ENCODE data around the gene KLHL26. TPM values are rescaled to one million over a fixed set of nuclear protein-coding genes. Genes with fewer than 3 reads are reported as not detected.

Gene KLHL26
- total RNA-seq: 10 to 100 TPM in 2 of 5 donors, 1 to 10 TPM in 3; 1.2 to 45.1 (median 7.0) TPM
- 1 to 10 TPM; 3.2 to 4.4 (median 3.7) TPM for polyA plus RNA-seq
- long read RNA-seq, donor 1: 0 reads
- long read RNA-seq, donor 2, full-length matches to known transcripts: 5 of 5 reads
- long read RNA-seq, donor 2, partial matches to known transcripts: 0 of 5 reads
- long read RNA-seq, donor 2, other reads (novel, unspliced or antisense): 0 of 5 reads
- long read RNA-seq, donor 3: 0 reads
- long read RNA-seq, donor 4: 0 reads
- long read RNA-seq, donor 5, full-length matches to known transcripts: 1 of 1 reads
- long read RNA-seq, donor 5, partial matches to known transcripts: 0 of 1 reads
- long read RNA-seq, donor 5, other reads (novel, unspliced or antisense): 0 of 1 reads
- long read RNA-seq, donor 6, full-length matches to known transcripts: 1 of 1 reads
- long read RNA-seq, donor 6, partial matches to known transcripts: 0 of 1 reads
- long read RNA-seq, donor 6, other reads (novel, unspliced or antisense): 0 of 1 reads
- long read RNA-seq, donor 7: 0 reads
- long read RNA-seq, donor 8, full-length matches to known transcripts: 5 of 5 reads
- long read RNA-seq, donor 8, partial matches to known transcripts: 0 of 5 reads
- long read RNA-seq, donor 8, other reads (novel, unspliced or antisense): 0 of 5 reads
- long read RNA-seq, donor 9: 0 reads
- long read RNA-seq, donor 10: 0 reads

- Histone ChIP-seq H3K4me1 (peaks cover 24 to 50% (median 40%) of the 10 kb centered on the region in 4 donors), H3K4me3 (peak within 1 kb of the TSS; percentile 82 to 92 (median 88)), H3K27ac (peak within 1 kb of the TSS; percentile 86 to 94 (median 92)), H3K27me3 (no peaks in the 10 kb centered on the region), H3K36me3 (peaks cover 0 to 3% (median 0%) of the 10 kb centered on the region in 4 donors), H3K9me3 (no peaks in the 10 kb centered on the region)
- TF ChIP-seq EP300 (IDR thresholded peaks at IDR 0.05): no peak
- TF ChIP-seq CTCF (IDR thresholded peaks at IDR 0.05): no peak
- TF ChIP-seq POLR2AphosphoS5 (IDR thresholded peaks at IDR 0.05): peak; percentile 69 to 82 (median 73)
- peak in 1 of 4 donors; percentile 30 for TF ChIP-seq POLR2A (IDR thresholded peaks at IDR 0.05)
- DNase-seq: no peak
- intact Hi-C loops (cut with DNase I; ENCODE audit: low total_unique reads): no loop called here
- 3 to 19% (median 3%) methylated on average over 7 to 47 of the region's 47 CpGs for WGBS, 5 donors
Observed at GRCh38 chr19:18636969-18637629, at the start of gene KLHL26. TSS of gene KLHL26 (plus strand) at chr19:18637028. CDS start at chr19:18637055, 27 bp downstream.

- peaks cover 11 to 30% (median 28%) of the 10 kb centered on the region in 4 donors for H3K4me1 ChIP-seq
- H3K27me3 ChIP-seq: no peaks in the 10 kb centered on the region
- TF ChIP-seq POLR2A (IDR thresholded peaks at IDR 0.05): no peak
- no peak for TF ChIP-seq CTCF (IDR thresholded peaks at IDR 0.05)
- no peak for TF ChIP-seq EP300 (IDR thresholded peaks at IDR 0.05)
- no peak for TF ChIP-seq POLR2AphosphoS5 (IDR thresholded peaks at IDR 0.05)
- H3K4me3 ChIP-seq: no peak overlapping the region
- no peak for DNase-seq
- H3K36me3 ChIP-seq: peaks cover 8 to 20% (median 16%) of the 10 kb centered on the region in 4 donors
- 90 to 93% (median 90%) methylated on average over 12 of the region's 12 CpGs for WGBS, 5 donors
- H3K9me3 ChIP-seq: no peaks in the 10 kb centered on the region
- peak overlapping the region in 3 of 5 donors; percentile 90 to 92 (median 91) for H3K27ac ChIP-seq
- intact Hi-C loops (cut with DNase I; ENCODE audit: low total_unique reads): no loop called here
Observed at GRCh38 chr19:18587561-18587960, 49.3 kb upstream of the KLHL26 start.

GRCh38 chr19:18587962-18588610 lies 48.7 kb upstream of the KLHL26 start:
- DNase-seq: no peak
- Histone ChIP-seq H3K4me1 (peaks cover 11 to 30% (median 28%) of the 10 kb centered on the region in 4 donors), H3K27me3 (no peaks in the 10 kb centered on the region), H3K27ac (peak overlapping the region; percentile 73 to 92 (median 90)), H3K36me3 (peaks cover 8 to 20% (median 16%) of the 10 kb centered on the region in 4 donors), H3K9me3 (no peaks in the 10 kb centered on the region), H3K4me3 (peak overlapping the region; percentile 73 to 93 (median 90))
- intact Hi-C loops (cut with DNase I; ENCODE audit: low total_unique reads): no loop called here
- WGBS, 5 donors: 34 to 50% (median 39%) methylated on average over 9 to 16 of the region's 16 CpGs
- TF ChIP-seq CTCF (IDR thresholded peaks at IDR 0.05): no peak
- TF ChIP-seq POLR2A (IDR thresholded peaks at IDR 0.05): no peak
